ENCODE results near the gene LDLRAD4. TPM values are rescaled to one million over a fixed set of nuclear protein-coding genes. Genes with fewer than 3 reads are reported as not detected.

LDLRAD4 gene
- total RNA-seq, 6 donors from 2014 or later, result 19.5 to 26.6 (median 24.4) TPM

DNA sequence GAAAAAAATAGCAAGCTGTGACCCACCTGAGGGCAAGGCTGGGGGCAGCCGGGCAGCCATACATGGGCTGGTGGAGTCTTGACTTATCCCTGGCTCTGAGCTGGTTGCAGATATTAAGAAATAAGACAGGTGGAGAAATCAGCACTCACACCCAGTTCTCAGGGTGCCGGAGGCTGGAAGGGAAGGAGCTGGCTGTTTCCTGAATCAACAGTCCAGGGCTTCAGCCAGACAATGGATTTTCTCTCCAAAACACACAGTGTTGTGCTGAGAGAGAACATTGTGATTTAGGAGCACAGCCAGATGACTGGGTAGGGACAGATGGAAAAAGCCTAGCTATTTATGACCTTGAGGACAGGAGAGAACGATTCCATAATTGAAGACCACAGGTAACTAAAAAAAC lies 208.8 kb downstream of the LDLRAD4 start:
- DNase-seq (no peak), ATAC-seq (ENCODE audit: low FRiP score in 2 of 2) (peak in 1 of 2 donors; percentile 35)
- TF ChIP-seq POLR2AphosphoS5 (IDR thresholded peaks at IDR 0.05) (no peak), POLR2A (IDR thresholded peaks at IDR 0.05) (no peak), EP300 (IDR thresholded peaks at IDR 0.05) (no peak)
- TF ChIP-seq, protein P1, sequence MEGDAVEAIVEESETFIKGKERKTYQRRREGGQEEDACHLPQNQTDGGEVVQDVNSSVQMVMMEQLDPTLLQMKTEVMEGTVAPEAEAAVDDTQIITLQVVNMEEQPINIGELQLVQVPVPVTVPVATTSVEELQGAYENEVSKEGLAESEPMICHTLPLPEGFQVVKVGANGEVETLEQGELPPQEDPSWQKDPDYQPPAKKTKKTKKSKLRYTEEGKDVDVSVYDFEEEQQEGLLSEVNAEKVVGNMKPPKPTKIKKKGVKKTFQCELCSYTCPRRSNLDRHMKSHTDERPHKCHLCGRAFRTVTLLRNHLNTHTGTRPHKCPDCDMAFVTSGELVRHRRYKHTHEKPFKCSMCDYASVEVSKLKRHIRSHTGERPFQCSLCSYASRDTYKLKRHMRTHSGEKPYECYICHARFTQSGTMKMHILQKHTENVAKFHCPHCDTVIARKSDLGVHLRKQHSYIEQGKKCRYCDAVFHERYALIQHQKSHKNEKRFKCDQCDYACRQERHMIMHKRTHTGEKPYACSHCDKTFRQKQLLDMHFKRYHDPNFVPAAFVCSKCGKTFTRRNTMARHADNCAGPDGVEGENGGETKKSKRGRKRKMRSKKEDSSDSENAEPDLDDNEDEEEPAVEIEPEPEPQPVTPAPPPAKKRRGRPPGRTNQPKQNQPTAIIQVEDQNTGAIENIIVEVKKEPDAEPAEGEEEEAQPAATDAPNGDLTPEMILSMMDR (IDR thresholded peaks at IDR 0.05), result no peak
- no peaks in the 10 kb centered on the region for H3K27me3 ChIP-seq
- peak overlapping the region in 1 of 4 donors; percentile 57 for H3K27ac ChIP-seq
- H3K36me3 ChIP-seq, result no peaks in the 10 kb centered on the region
- H3K4me3 ChIP-seq, result no peak overlapping the region
- WGBS, 2 donors, result 62 to 63% methylated on average over 3 of the region's 3 CpGs
- no peaks in the 10 kb centered on the region for H3K9me3 ChIP-seq
- no peaks in the 10 kb centered on the region for H3K4me1 ChIP-seq

DNA sequence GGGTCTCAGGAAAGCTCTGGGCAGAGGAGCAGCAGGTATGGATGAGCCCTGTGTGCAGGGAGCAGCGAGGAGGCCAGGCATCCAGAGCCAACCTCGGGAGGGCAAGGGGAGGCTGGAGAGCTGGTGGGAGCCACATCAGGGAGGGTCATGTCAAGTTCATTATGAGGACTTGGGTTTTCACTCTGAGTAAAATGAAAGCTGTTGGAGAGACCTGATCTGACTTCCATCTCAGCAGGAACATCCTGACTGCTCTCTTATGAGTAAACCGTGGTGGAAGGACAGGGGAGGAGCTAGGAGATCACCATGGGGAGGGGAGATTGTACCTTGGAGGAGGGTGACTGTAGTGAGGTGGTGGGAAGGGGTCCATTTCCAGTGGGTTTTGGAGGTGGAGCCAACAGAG lies 209.8 kb downstream of the LDLRAD4 start:
- H3K4me1 ChIP-seq, result no peaks in the 10 kb centered on the region
- ATAC-seq (ENCODE audit: low FRiP score in 2 of 2), result no peak
- H3K9me3 ChIP-seq, result no peaks in the 10 kb centered on the region
- no peak overlapping the region for H3K4me3 ChIP-seq
- TF ChIP-seq POLR2A (IDR thresholded peaks at IDR 0.05) (no peak), EP300 (IDR thresholded peaks at IDR 0.05) (no peak), POLR2AphosphoS5 (IDR thresholded peaks at IDR 0.05) (no peak)
- TF ChIP-seq, protein P1 (IDR thresholded peaks at IDR 0.05), result no peak
- H3K27ac ChIP-seq, result peak overlapping the region in 1 of 4 donors; percentile 57
- 72 to 80% methylated on average over 3 of the region's 3 CpGs for WGBS, 2 donors
- no peaks in the 10 kb centered on the region for H3K36me3 ChIP-seq
- DNase-seq, result no peak
- no peaks in the 10 kb centered on the region for H3K27me3 ChIP-seq

DNA sequence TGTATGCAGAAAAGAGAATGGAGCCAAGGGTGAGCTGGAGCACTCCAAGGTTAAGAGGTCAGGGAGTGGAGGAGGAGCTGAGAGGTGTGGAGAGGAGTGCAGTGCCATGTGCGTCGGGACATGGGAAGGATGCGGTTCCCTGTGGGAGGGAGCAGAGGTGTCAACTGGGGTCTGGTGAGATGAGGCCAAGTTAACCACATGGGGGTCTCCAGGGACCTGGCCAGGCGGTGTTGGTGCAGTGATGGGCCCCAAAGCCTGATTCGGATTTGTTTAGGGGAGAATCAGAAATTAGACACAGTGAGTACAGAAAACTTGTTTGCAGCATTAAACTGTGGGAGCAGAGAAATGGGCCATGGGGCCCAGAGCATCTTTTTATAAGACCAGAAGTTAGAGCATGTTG lies 210.5 kb downstream of the LDLRAD4 start:
- TF ChIP-seq POLR2A (IDR thresholded peaks at IDR 0.05), result no peak
- TF ChIP-seq EP300 (IDR thresholded peaks at IDR 0.05), result no peak
- TF ChIP-seq, protein P1 (IDR thresholded peaks at IDR 0.05), result no peak
- no peak for TF ChIP-seq POLR2AphosphoS5 (IDR thresholded peaks at IDR 0.05)
- Histone ChIP-seq H3K27me3 (no peaks in the 10 kb centered on the region), H3K27ac (no peak overlapping the region), H3K4me3 (no peak overlapping the region), H3K9me3 (no peaks in the 10 kb centered on the region), H3K36me3 (no peaks in the 10 kb centered on the region), H3K4me1 (no peaks in the 10 kb centered on the region)
- ATAC-seq (ENCODE audit: low FRiP score in 2 of 2) (no peak), DNase-seq (no peak)
- WGBS, 2 donors, result 85% methylated on average over 5 of the region's 5 CpGs

DNA sequence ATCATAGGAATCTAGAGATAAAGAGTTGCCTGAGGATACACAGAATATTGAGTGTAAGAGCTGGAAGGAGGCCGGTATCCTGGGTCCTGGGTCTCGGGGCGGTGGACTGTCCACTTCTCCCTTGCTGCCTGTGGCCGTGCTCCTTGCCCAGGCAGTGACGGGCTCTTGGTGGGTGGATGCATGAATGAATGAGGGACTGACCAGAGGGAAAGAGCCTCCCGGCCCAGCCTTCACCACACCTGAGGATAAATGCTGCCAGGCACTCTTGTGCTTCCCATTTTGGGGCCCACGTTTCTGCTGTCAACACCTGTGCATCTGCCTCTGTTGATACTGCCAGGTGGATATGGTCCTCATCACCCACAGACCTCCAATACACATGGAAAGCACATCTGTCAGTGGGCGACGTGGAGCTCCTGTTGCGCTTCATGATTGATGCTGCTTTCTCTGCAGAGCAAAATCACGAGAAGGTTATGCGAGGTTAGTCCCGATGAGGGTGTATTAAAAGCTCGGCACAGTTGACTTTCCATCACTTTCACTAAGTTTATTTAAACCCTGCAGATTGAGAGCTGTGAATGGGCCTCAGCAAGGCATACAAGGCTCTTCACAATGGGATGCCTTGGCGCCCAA lies 211.4 kb downstream of the LDLRAD4 start:
- TF ChIP-seq POLR2A (IDR thresholded peaks at IDR 0.05), result no peak
- no peaks in the 10 kb centered on the region for H3K4me1 ChIP-seq
- ATAC-seq (ENCODE audit: low FRiP score in 2 of 2), result peak in 1 of 2 donors; percentile 34
- WGBS, 2 donors, result 80 to 92% methylated on average over 15 of the region's 15 CpGs
- H3K9me3 ChIP-seq, result no peaks in the 10 kb centered on the region
- DNase-seq, result no peak
- no peak overlapping the region for H3K27ac ChIP-seq
- H3K27me3 ChIP-seq, result no peaks in the 10 kb centered on the region
- no peak overlapping the region for H3K4me3 ChIP-seq
- H3K36me3 ChIP-seq, result no peaks in the 10 kb centered on the region

DNA sequence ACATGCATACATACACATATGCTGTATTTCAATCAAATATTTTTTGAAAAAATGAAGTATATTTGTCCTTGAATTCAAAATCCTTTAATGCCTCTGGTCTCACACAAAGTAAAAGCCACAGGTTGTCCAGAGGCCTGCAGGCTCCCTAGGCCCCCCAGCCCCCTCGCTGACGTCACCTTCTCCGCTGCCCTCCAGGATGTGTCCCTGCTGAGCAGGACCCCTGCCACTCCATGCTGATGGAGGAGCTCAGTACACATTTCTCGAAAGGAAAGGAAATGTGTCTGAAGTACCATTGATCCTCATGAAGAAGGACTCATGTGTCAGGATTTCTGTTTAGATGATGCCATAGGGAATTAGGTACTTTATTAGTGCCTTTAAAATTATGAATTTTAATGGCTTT lies 212.1 kb downstream of the LDLRAD4 start:
- DNase-seq (no peak), ATAC-seq (ENCODE audit: low FRiP score in 2 of 2) (no peak)
- WGBS, 2 donors, result 89 to 93% methylated on average over 4 of the region's 4 CpGs
- Histone ChIP-seq H3K27me3 (no peaks in the 10 kb centered on the region), H3K27ac (no peak overlapping the region), H3K4me1 (peaks cover 0 to 5% (median 0%) of the 10 kb centered on the region in 4 donors), H3K4me3 (no peak overlapping the region), H3K36me3 (no peaks in the 10 kb centered on the region), H3K9me3 (no peaks in the 10 kb centered on the region)
- TF ChIP-seq POLR2A (IDR thresholded peaks at IDR 0.05) (no peak), EP300 (IDR thresholded peaks at IDR 0.05) (no peak), POLR2AphosphoS5 (IDR thresholded peaks at IDR 0.05) (no peak)
- TF ChIP-seq, protein P1 (IDR thresholded peaks at IDR 0.05), result no peak

Measured in upper lobe of left lung (tissue), 6 donors.